Right hindlimb (tissue), 1 donor: Measurements from ENCODE around the gene SEMA3G.

Experiments used
- DNase-seq: peaks from one replicate; pipeline ENCODE4 v3.0.0-alpha.2; 2018

The SEMA3G gene

GRCh38 chr3:52438579-52439425 lies 6.1 kb downstream of the SEMA3G start:
- DNase-seq, result no peak

- no peak for DNase-seq
These were observed 6.9 kb downstream of the SEMA3G start for GRCh38 chr3:52438104-52438376.

- DNase-seq, result no peak
These were observed 7.4 kb downstream of the SEMA3G start for GRCh38 chr3:52437326-52438103.

GRCh38 chr3:52436500-52437149 lies 8.3 kb downstream of the SEMA3G start:
- peak; percentile 79 for DNase-seq

GRCh38 chr3:52435246-52436101 lies 9.4 kb downstream of the SEMA3G start:
- peak; percentile 15 for DNase-seq

- no peak for DNase-seq
These were observed 10.3 kb downstream of the SEMA3G start for GRCh38 chr3:52434491-52435115.

GRCh38 chr3:52433996-52434479 lies 10.9 kb downstream of the SEMA3G start:
- no peak for DNase-seq

- peak; percentile 18 for DNase-seq
These were observed 11.4 kb downstream of the SEMA3G start for GRCh38 chr3:52433328-52433995.

GRCh38 chr3:52432691-52433141 lies 12.2 kb downstream of the SEMA3G start:
- peak; percentile 31 for DNase-seq

- no peak for DNase-seq
These were observed 12.7 kb downstream of the SEMA3G start for GRCh38 chr3:52432225-52432624.

GRCh38 chr3:52431459-52432223 lies 13.3 kb downstream of the SEMA3G start:
- DNase-seq, result no peak

- no peak for DNase-seq
These were observed 14.5 kb downstream of the SEMA3G start for GRCh38 chr3:52430416-52430810.

GRCh38 chr3:52429779-52430415 lies 15.0 kb downstream of the SEMA3G start:
- DNase-seq, result peak; percentile 25

- DNase-seq, result peak; percentile 16
These were observed 15.9 kb downstream of the SEMA3G start for GRCh38 chr3:52429031-52429430.

- DNase-seq, result peak; percentile 73
These were observed 16.5 kb downstream of the SEMA3G start for GRCh38 chr3:52428151-52429005.

- peak; percentile 15 for DNase-seq
These were observed 21.7 kb downstream of the SEMA3G start for GRCh38 chr3:52423173-52423572.

GRCh38 chr3:52422669-52423068 lies 22.2 kb downstream of the SEMA3G start:
- DNase-seq, result no peak

- peak; percentile 10 for DNase-seq
These were observed 24.5 kb downstream of the SEMA3G start for GRCh38 chr3:52420388-52420787.

GRCh38 chr3:52415800-52416199 lies 29.1 kb downstream of the SEMA3G start:
- DNase-seq, result no peak
